Ecto neural progenitor cell (in vitro differentiated cells): ENCODE data around the gene CXCR5.

ENCODE experiments used
- DNase-seq: peaks from one replicate; pipeline ENCODE4 v3.0.0-alpha.2; 2018; ENCODE audit warnings: low spot score

CXCR5 gene

DNA sequence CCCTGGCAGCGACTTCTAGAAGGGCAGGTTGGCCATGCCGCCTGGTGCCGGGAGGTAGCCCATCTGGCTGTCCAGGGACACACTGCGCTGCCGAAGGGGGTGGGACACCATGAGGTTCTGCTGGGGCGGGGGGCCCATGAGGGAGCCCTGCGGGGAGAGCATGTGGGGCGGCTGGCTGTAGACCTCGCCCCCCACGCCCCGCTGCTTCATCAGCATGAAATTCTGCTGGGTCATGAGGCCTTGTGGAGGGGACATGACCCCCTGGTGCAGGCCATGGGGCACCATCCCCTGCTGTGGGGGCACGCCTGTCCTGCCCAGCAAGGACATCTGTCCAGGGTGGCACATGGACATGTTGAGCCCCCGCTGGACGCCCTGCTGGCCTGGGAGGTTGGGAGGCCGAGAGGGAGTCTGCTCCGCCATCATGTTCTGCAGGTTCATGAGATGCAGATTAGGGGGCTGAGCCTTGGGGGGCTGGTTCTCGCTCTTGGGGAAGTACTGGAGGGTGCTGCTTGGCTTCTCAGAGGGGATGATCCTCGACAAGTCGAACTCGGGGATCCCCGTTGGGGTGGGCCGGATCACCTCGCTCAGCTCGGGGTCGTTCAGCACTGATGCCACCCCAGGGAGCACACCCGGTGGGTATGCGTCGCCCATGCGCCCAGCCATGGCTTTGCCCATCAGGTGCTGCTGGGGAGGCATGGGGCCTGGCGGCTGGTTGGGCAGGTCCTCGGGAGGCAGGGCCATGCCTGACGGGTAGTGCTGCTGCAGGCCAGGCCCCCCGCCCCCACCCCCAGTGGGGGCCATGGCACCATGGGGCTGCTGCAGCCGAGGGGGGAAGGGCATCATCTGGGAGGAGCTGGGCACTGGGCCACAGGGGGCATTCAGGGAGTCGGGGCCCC, 15.0 kb downstream of the CXCR5 start:
- DNase-seq = no peak

DNA sequence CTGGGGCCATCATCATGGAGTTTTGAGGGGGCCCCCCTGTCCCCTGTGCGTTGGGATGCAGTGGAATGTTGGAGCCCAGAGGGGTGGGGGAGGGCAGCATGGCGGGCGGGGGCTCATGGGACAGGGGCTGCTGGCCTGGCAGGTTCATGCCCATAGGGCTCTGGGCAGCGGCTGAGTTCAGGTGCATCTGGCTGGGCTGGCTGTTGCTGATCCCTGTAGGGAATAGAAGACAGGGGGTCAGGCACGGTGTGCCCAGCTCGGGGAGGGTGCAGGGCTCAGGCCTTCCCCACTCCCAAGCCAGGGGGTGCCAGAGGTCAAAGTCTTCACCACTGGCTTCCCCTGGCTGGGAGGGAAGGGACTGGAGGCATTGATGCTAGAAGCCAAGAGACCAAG, 15.6 kb downstream of the CXCR5 start:
- DNase-seq = no peak

DNA sequence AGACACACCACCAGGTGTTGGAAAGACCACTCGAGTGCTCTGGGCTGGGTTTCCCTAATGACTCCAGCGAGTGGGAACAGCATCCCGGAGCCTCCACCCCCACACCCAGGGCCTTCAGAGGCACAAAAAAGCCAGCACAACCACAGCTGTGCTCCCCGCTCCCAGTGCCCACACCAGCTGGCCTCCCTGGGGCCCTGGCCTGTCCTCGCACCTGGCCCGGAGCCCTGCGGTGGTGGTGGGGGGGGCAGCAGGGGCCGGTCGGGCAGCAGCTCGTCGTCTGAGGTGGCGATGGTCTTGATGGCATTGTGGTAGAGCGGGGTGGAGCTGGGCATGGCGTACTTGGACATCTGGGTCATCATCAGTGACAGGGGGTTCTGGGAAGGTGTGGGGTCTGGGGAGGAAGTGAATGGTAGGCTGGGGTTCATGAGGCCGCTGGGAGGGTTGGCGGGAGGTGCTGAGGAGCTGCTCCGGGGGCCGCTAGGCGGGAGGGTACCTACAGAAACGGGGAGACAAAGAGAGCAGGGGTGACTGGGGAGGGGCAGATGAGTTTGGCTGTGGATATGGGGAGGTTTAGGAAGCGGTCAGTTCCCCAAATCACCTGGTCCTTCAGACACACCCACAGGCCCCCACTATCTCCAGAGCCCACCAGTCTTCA, 16.1 kb downstream of the CXCR5 start:
- DNase-seq = no peak

DNA sequence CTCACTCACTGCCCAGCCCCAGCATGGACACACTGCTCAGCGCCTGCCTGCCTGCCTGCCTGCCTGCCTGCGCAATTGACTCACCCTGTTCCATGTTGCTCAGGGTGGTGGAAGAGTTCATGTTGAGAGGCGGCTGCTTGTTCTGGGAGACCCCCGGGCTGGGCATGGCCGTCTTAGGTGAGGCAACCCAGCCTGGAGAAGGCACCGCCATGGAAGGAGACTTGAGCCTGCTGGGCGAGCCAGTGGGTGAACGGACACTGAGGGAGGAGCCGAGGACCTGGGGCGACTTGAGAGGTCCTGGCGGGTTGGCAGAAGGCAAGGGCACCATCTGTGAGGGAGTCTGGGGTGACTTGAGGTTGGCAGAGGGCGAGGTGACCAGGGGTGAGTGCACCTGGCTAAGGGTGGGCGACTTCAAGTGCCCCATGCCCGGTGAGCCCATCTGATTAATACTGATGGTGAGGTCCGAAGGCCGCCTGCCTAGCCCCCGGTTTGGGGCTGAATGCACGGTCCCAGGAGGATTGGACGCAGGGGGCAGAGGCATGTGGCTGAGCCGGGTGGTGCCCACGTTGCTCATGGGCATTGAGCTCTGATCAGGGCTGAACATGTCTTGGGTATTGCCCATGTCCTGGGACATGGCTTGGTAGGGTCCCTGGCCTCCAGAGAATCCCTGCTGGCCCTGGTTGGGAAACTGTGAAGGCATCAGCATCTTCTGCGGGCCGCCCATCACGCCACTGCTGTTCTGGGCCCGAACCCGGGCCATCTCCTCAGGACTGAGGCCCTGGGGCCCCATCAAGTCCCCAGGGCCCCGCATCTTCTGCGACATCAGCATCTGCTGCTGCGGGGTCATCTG, 17.1 kb downstream of the CXCR5 start:
- no peak for DNase-seq

DNA sequence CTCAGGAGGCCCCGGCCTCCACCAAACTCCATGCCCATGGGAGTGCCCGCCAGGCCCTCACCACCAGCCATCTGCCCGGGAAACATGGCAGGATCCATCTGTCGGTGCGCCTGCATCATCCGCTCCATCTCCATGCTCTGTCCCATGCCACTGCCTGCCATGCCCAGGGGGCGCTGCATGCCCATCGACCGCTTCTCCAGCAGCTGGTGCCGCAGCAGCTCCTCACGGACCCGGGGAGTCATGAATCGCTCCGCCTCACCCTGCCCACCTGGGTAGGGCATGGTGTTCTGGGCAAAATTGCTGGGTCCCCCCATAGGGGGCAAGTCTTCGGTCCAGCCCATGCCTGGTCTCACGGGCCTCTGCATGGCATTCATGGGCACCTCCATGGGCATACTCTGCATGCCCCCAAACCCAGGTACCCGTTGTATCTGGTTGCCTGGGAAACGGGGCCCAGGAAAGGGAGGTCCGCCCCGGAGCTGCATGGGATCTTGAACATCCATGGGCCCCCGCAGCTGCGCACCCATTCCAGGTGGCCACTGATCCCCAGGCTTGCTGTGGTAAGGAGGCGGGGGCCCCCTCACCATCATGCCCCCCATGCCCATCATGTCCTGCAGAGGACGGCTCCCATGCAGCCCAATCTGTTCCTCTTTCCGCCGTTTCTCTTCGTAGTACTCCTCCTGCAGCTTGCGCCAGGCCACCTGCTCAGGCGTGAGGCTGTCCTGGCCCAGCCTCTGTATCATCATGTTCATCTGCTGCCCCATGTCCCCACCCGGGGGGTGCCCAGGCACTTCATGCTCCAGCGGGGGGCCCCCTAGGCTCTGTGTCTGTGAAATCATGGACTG, 18.0 kb downstream of the CXCR5 start:
- DNase-seq = no peak

DNA sequence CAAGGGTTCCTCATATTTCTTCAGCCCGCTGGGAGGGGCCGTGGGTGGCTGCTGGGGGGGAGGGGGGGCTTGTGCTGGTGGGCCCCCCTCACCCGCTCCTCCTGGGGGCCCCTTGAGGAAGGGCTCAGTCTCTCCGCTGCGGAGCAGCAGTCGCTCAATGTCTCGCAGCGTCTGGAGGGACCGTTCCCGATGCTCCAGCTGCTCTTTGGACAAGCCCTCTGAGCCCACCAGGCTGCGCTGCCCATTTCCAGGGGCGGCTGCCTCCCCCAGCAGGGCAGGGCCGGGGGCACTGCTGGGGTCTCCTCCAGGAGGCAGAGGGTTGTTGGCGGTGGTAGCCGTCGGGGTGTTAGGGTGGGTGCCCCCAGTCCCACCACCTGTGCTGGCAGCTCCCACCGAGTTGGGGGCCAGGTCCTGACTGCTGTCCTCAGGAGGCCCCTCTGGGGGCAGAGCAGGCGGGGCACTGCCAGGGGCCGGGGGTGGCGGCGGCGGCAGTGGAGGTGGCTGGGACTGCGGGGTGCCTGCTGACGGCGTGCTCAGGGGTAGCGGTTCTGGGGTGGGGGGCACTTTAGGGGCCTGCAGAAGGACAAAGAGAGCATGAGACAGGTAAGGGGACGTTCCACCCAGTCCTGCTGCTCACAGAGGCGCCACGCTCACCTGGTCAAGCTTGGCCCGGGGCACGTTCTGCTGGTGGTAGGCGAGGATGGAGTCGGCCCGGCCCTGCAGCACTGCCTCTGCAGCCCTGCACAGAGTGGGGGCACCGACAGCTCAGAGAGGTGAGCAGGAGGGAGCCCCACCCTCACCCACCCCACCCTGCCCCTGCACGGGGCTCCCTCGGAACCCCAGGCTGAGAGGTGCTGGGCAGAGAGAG, 18.9 kb downstream of the CXCR5 start:
- no peak for DNase-seq

DNA sequence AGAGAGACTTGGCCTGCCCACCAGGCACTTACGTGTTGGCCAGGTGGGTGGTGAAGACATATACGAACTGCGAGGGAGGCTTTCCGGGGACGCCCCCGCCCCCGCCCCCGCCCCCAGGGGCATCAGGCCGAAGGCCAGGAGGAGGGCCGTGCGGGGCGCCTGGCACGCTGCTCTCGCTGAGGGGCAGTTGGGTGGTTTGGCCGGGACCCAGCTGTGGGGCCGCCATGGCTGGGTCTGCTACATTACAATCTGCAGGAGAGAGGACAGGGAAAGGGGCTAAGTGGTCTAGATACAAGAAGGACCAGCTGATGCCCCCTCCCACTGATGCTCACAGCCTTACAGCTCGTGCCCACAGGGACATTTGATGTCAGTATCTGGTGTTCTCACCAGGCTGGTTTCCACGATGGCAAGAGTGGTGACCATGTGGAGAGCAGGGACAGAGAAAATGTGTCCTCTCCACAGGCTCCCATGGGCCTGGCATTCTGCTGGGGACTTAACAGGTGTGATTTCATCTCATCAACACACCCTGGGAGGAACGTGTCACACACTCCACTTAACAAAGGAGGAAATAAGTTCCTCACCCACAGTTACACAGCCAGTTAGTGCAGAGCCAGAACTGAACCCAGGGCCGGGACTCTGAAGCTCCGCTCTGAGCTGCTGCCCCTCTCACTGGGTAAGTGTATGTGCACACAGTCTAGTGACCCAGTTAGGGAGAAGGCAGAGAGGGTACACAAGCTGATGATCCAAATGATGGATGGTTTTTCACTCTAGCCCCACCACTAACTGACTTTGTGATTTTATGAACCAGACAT, 19.7 kb downstream of the CXCR5 start:
- DNase-seq = no peak

DNA sequence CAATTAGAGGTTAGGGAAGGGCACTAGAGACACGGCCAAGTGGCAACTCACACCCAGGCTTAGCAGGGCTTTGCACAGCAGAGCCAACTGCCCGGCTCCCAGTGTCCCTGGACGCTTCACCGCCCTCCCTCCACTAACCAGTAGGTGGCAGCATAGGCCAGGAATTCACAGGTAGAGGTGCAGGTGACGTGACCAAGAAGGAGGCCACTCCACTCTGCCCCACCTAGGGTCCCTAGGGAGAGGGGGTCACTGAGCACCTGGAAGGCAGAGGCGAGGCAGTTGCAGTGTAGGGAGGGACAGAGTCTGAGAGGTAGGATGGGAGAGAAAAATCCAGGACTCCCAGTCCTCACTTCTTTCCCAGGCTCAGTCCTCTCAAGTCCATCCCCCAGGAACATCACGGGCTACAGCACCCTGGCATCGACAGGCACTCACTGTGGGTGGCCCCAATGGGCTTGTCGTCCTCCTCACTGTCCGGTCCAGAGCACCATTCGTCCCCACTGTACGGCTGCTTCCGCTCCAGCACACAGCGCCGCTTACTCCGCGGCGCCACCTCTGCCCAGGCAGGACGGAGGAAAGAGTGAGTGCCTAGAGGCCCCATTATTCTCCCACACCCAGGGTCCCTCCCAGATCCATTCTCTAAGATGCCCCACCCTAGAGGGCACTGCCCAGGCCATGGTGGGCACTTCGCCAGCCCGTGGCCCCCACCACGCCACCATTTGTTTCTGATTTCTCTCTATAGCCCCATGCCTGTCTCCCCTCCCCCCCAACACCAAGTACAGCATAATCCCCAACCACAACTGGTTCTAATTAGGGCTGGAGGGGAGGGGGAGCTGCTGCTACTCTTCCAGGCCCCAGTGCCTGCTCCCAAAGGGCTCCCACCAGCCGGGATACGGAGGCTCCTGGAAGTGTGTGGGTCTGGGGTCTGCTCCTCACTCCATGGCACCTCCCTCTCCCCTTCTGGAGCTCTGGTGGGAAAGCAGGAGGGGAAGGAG, 23.7 kb downstream of the CXCR5 start:
- DNase-seq = peak; percentile 92

DNA sequence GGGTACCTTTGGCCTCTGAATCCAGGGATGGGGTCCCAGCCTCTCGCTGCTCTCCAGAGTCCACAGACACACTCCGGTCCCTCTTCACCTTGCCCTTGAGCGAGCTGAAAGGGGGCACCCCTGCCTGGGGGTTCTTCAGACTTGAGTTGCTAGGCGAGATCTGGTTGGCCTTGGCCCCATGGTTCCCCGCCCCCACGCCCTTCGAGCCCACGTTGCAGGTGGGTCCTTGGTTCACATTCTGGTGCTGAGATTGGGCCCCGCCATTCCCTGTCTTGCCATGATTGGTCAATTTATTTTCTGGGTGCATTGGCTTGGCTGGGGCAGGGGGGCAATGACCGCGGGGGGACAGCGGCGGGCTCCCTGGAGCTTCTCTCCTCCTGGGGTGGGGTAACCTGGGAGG, 24.6 kb downstream of the CXCR5 start:
- no peak for DNase-seq

DNA sequence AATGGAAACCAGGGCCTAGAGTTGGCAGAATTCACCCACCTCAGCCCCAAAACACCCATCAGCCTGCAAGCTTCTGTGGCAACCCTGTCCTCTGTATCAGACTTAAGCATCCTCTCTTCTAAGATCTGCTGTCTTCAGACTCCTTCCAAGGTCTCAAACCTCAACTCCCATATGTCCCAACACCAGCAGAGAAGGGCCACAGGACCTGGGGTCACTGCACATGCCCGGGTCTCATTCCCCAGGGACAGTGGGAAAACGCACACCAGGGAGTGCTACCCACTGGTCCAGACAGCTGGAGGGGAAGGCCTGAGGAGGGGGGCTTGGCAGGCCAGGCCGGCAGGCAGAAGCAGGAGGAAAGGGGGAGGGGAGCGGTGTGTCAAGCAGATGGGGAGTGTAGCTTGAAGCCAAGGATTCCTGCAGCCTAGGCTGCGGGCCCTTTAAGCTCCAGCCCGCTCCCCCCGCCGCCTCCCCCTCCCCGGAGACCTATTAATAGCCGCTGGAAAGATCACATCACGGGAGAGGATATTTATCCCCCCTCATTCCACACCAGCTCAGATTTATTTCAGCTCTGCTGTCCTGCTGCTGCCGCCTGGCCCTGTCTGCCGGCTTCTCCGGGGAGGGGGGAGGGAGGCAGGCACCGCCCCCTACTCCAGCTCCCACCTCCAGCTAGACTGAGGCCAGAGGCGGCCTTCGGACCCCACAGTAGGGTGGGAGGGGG, 25.4 kb downstream of the CXCR5 start:
- peak; percentile 85 for DNase-seq

DNA sequence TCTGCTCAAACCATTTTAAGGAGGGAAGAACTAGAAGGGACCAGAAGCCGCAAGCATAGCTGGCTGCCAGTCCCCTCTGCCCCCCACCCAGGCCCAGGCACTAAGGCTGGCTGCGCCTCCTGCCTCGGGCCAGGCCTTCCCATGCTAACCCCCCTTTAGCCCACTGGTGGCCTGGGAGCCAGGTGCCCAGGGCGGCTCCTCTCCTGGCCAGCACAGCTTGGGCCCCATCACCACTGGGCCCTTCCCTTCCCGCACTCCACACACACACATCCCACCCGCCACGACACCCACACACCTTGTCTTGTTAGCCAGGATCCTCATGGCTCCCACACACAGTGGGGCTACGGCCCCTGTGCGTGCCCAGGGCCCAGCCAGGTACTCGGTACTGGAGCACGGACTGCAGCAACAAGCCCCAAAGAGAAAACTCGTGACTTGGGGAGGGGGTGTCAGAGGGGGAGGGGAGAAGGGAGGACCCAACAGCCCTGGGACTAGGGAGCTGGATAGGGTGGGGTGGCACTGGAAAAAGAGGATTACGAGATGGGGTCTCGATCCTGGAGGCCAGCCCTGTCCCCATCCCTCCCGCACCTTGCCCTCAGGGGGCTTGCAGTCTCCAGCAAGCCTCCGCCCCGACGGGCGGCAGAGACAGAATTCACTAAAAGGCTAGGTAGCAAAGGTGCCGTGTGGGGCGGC, 26.1 kb downstream of the CXCR5 start:
- peak; percentile 73 for DNase-seq

DNA sequence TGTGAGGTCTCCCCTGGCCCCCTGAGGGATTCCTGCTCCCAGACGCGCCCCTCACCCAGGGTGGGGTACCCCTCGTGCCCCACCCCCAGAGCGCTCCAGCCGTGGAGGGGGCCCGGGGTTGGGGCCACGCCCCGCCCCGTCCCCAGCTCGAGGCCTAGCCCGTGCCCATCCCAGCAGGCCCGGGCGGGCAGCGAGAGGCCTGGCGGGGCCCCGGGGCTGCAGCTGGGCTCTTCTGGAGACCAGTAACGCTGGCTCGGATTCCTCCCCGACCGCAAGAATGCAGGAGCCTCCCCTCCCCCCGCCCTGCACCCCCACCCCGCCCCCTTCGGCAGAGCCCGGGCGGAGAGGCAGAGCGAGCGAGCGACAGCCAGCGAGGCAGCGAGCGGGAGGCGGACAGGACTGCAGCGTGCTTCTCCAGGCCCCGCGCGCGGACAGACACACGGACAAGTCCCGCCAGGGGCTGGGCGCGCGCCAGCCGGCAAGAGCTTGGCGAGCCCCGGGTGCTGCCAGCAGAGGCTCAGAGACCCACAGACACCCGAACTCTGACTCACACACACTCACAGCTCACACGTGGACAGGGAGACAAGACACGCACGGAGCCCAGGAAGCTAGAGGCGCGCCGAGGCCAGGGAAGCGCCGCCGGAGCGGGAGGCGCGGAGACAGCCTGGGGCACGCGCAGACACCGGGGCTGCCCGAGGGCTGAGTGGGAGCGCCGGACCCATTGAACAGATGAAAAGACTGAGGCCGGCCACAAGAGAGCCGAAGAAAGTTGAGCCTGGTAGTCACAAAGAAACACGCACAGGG, 26.8 kb downstream of the CXCR5 start:
- peak; percentile 93 for DNase-seq

DNA sequence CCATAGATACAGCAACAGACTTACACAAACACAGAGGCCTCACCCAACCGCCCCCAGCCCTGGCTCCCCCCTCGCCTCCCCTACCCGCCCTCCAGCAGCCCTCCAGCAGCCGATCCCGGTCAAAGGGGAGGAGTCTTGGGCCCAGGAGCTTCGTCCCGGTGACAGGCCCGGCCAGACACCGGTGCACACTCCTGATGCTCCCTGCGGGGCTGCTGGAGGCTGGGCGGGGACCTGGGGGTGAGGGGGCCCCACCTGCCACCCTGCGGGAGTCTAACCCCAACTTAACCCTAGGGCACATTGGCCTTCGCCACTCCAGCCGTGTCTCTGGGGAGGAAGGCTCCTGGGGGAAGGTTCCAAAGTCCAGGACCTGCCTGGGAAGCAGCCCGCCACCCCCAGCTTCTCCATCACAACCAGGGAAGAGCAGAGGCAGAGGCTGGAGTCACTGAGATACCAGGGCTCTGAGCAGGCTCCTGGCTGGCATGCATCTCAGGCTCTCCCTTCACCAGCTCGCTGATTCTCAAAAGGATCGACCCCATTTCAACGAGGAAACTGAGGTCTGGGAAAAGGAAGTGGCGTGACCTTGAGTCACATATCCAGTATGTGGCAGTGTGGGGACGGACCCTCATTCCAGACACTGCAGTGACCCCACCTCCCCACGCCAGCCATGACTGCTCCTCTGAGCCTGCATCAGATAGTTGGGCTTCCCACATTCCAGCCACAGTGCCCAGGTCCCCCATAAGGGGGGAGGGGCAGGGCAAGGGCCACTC, 27.6 kb downstream of the CXCR5 start:
- DNase-seq = no peak

DNA sequence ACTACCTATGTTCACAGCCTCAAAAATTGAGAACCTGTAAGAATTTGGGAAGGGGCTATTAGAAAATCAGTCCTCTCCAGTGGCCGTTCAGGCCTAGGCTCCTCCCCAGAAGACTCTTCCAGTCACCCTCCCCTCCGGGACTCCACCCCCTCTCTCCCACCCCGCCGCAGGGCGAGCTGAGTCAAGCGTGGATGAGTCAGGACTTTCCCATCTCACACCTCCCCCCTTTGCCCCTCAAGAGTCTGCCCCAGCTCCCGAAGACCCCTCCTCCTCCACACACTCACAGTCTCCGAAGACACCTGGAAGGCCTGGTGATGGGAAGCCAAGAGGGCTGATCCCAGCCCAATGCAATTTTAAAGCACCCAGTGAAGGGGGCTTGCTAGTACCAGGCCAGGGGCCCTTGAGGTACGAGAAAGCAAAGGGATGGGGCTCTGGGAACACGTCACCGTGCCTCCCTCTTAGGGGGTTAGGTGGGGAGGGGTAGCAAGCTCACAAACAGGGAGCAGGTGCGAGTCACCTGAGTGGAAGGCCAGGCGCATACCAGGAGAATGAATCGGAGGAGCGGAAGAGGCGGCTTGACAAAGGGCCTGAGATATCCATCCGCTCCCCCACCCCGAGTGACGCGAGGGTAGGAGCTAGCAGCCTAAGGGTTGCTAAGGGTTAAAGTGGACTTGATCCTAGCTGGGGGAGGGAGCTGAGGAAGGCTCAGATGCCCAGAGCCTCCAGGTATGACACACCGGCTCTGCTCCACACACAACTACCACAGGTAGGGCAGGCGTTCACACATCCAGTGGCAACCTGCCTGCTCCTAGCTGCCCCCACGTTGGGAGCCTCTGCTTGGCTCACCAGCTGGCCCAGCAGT, 28.4 kb downstream of the CXCR5 start:
- DNase-seq = peak; percentile 84
